Measurements from ENCODE around the gene NCS1.

DNA sequence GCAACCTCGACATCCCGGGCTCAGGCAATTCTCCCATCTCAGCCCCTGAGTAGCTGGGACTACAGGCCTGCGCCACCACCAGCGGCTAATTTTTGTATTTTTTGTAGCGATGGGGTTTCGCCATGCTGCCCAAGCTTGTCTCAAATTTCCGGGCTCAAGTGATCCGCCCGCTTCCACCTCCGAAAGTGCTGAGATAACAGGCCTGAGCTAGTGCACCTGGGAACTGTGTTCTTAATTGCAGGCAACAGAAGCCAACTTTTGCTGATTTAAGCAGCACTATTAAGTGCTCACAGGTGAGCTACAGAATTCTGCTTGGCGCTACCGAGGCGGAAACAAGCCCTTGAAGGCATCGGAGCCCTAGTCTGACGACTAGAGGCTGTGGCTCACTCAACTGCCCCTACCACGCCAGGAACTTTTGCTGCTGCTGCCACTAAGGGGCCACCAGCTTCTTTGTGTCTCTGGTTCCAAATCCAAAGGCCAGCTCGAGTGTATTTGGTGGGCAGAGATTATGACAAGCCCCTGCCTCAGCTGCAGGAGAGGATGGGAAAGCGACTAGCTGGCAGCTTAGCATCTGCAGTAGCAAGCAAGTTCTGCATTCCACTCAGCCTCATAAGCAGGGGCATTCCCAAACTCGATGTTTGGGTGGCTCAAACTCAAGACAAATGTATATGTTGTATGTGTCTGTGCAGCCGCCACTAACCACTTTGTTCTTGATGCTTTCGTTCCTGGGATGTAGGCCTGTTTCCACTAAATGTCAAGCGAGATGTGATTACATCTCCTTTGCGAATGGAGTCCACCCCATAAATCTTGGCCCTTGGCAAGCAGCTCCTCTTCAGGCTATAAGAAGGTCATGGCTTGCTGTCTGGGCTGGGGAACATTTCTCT, 82.8 kb downstream of the NCS1 start:
- TF ChIP-seq CTCF (IDR thresholded peaks at IDR 0.05 in 2 of 3, conservative IDR thresholded peaks at IDR 0.05 in 1 of 3; ENCODE audit: borderline replicate concordance in 1 of 3, insufficient read depth in 1 of 3, low read depth in 2 of 3, low read length in 2 of 3) (no peak), POLR2A (IDR thresholded peaks at IDR 0.05; ENCODE audit: borderline replicate concordance, extremely low read depth, insufficient read depth, insufficient read length) (no peak), ZNF274 (IDR thresholded peaks at IDR 0.05; ENCODE audit: low read depth, low read length) (no peak), YY1 (IDR thresholded peaks at IDR 0.05; ENCODE audit: extremely low read depth, insufficient replicate concordance, low read depth, low read length) (no peak), SRF (IDR thresholded peaks at IDR 0.05; ENCODE audit: low read depth) (no peak), RAD21 (IDR thresholded peaks at IDR 0.05; ENCODE audit: low read depth) (no peak), TCF7L2 (IDR thresholded peaks at IDR 0.05; ENCODE audit: borderline replicate concordance, extremely low read depth, insufficient read depth, insufficient read length) (no peak), CEBPB (IDR thresholded peaks at IDR 0.05; ENCODE audit: low read depth) (no peak), POLR2AphosphoS5 (IDR thresholded peaks at IDR 0.05; ENCODE audit: low read depth, low read length) (no peak), EZH2phosphoT487 (IDR thresholded peaks at IDR 0.05; ENCODE audit: borderline replicate concordance) (no peak), ELF1 (IDR thresholded peaks at IDR 0.05; ENCODE audit: borderline replicate concordance, low read depth) (no peak), EZH2 (IDR thresholded peaks at IDR 0.05) (no peak)
- TF ChIP-seq, protein P1, sequence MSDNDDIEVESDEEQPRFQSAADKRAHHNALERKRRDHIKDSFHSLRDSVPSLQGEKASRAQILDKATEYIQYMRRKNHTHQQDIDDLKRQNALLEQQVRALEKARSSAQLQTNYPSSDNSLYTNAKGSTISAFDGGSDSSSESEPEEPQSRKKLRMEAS (IDR thresholded peaks at IDR 0.05) = no peak
- TF ChIP-seq, protein P2, sequence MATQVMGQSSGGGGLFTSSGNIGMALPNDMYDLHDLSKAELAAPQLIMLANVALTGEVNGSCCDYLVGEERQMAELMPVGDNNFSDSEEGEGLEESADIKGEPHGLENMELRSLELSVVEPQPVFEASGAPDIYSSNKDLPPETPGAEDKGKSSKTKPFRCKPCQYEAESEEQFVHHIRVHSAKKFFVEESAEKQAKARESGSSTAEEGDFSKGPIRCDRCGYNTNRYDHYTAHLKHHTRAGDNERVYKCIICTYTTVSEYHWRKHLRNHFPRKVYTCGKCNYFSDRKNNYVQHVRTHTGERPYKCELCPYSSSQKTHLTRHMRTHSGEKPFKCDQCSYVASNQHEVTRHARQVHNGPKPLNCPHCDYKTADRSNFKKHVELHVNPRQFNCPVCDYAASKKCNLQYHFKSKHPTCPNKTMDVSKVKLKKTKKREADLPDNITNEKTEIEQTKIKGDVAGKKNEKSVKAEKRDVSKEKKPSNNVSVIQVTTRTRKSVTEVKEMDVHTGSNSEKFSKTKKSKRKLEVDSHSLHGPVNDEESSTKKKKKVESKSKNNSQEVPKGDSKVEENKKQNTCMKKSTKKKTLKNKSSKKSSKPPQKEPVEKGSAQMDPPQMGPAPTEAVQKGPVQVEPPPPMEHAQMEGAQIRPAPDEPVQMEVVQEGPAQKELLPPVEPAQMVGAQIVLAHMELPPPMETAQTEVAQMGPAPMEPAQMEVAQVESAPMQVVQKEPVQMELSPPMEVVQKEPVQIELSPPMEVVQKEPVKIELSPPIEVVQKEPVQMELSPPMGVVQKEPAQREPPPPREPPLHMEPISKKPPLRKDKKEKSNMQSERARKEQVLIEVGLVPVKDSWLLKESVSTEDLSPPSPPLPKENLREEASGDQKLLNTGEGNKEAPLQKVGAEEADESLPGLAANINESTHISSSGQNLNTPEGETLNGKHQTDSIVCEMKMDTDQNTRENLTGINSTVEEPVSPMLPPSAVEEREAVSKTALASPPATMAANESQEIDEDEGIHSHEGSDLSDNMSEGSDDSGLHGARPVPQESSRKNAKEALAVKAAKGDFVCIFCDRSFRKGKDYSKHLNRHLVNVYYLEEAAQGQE (IDR thresholded peaks at IDR 0.05; ENCODE audit: low read depth) = no peak
